HepG2 (cell line): ENCODE measurements around the gene INAFM1. TPM values are rescaled to one million over a fixed set of nuclear protein-coding genes. Genes with fewer than 3 reads are reported as not detected.

ENCODE experiments used
- IRF2 ChIP-seq: IDR thresholded peaks from 2 replicates; pipeline ENCODE4 v1.6.1; 2018; ENCODE audit warnings: missing genetic modification reagents, missing compliant biosample characterization
- SIX1 ChIP-seq: sonication (generic); formaldehyde crosslinking; IDR thresholded peaks from 2 replicates; pipeline ENCODE4 v1.4.0; 2020; ENCODE audit warnings: missing genetic modification reagents, borderline replicate concordance
- SRSF4 ChIP-seq: fragments of 200-400 bp; formaldehyde crosslinking; IDR thresholded peaks from one replicate; pipeline ENCODE4 v1.6.1; 2018; ENCODE audit warnings: mild to moderate bottlenecking, low read depth, low read length, moderate library complexity; ENCODE audit not compliant: poor library complexity, severe bottlenecking
- ZNF24 ChIP-seq: fragments of 450-650 bp; IDR thresholded peaks from 2 replicates; pipeline ENCODE4 v1.6.1; 2017; ENCODE audit warnings: antibody characterized with exemption, mild to moderate bottlenecking
- ZNF430 ChIP-seq: sonication (generic); formaldehyde crosslinking; IDR thresholded peaks from 2 replicates; pipeline ENCODE4 v1.9.0; 2021; ENCODE audit warnings: mild to moderate bottlenecking, missing genetic modification reagents
- ZNF451 ChIP-seq: sonication (generic); formaldehyde crosslinking; IDR thresholded peaks from 2 replicates; pipeline ENCODE4 v1.5.0; 2020; ENCODE audit warnings: mild to moderate bottlenecking, missing genetic modification reagents
- ZNF546 ChIP-seq: sonication (generic); formaldehyde crosslinking; conservative IDR thresholded peaks from 2 replicates; pipeline ENCODE4 v1.8.1; 2023; ENCODE audit warnings: mild to moderate bottlenecking, missing genetic modification reagents
- ZNF782 ChIP-seq: sonication (generic); formaldehyde crosslinking; IDR thresholded peaks from 2 replicates; pipeline ENCODE4 v1.4.0; 2020; ENCODE audit warnings: missing genetic modification reagents, mild to moderate bottlenecking, borderline replicate concordance
- polyA plus RNA-seq, 8 experiments: library from polyadenylated mRNA; depleted of rRNA in 3 of 8; stranded (reverse) in 7 of 8; unstranded in 1 of 8; fragments of >200 nt; fragmentation: Illumina TruSeq in 4 of 8; extraction: Trizol in 4 of 8; gene quantifications; 2 replicates each; pipeline versions ENCODE4 v1.2.1 to v1.2.3, GENCODE V29; 2011 to 2016; ENCODE audit warnings: low read depth in 4 of 8, missing spikeins in 1 of 8, mixed read lengths in 1 of 8; ENCODE audit not compliant: insufficient read depth in 1 of 8
- total RNA-seq, 5 experiments: library from RNA; depleted of rRNA; stranded (reverse); fragments of >200 nt; fragmentation: Illumina TruSeq; extraction: Trizol; gene quantifications; 2 replicates each; pipeline ENCODE4 v1.2.3, GENCODE V29; 2016; ENCODE audit warnings: low read depth in 1 of 5
- TF ChIP-seq, protein P1 (sequence below): sonication (generic); formaldehyde crosslinking; IDR thresholded peaks from one replicate; pipeline ENCODE4 v1.5.1; 2020; ENCODE audit warnings: mild to moderate bottlenecking, missing genetic modification reagents; ENCODE audit errors: not compliant biosample characterization
- TF ChIP-seq, protein P2 (sequence below): sonication (generic); formaldehyde crosslinking; IDR thresholded peaks from 2 replicates; pipeline ENCODE4 v1.5.0; 2020; ENCODE audit warnings: missing genetic modification reagents
- TF ChIP-seq, protein P3 (sequence below), 2 experiments: IDR thresholded peaks; 2 replicates each; pipeline ENCODE4 v1.6.1; 2011 to 2012; ENCODE audit warnings: low read length in 2 of 2, borderline replicate concordance in 1 of 2, low read depth in 1 of 2, mild to moderate bottlenecking in 1 of 2, moderate library complexity in 1 of 2
- TF ChIP-seq, protein P4 (sequence below): IDR thresholded peaks from 2 replicates; pipeline ENCODE4 v1.6.1; 2018; ENCODE audit warnings: missing genetic modification reagents

INAFM1 gene
- total and polyA plus RNA-seq, 2 of the 13 experiments (the other 11 are each of a cell fraction or from before 2014, with no cell fraction given) = 0.88 to 1.9 TPM

DNA sequence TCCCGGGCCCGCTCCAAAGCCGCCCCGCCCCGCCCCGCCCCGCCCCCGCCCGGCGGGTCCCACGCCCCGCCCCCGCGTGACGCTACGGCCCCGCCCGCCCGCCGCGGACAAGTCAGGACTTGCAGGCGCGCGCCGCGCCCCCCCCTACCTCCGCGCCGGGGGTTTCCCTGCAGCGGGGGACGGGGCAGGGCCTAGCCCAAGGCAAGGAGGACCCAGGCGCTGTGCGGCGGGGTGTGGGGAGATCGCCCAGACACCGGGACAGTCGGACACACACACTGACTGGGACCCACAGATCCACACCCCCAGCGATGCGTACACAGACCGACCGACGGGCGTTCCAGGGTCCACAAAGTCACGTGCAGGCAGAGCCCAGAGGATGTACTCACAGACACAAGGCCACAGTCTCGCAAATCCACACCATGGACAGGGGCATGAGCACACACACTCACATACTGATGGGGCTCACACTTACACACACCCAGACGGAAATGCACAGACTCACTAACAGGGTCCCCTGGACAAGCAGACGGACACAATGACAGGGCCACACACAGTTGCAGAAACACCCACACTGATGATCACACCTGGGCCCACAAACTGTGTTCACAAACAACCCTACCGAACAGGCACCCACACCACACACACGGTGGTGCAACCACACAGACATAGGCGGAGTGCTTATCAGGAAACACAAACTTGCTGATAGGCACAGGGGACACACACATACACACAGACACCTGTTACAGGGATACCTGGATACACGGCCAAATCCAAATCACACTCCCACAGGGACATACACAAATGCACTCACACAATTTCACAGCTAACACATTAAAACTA lies 43.2 kb upstream of the INAFM1 start (continued):
- TF ChIP-seq, protein P1, sequence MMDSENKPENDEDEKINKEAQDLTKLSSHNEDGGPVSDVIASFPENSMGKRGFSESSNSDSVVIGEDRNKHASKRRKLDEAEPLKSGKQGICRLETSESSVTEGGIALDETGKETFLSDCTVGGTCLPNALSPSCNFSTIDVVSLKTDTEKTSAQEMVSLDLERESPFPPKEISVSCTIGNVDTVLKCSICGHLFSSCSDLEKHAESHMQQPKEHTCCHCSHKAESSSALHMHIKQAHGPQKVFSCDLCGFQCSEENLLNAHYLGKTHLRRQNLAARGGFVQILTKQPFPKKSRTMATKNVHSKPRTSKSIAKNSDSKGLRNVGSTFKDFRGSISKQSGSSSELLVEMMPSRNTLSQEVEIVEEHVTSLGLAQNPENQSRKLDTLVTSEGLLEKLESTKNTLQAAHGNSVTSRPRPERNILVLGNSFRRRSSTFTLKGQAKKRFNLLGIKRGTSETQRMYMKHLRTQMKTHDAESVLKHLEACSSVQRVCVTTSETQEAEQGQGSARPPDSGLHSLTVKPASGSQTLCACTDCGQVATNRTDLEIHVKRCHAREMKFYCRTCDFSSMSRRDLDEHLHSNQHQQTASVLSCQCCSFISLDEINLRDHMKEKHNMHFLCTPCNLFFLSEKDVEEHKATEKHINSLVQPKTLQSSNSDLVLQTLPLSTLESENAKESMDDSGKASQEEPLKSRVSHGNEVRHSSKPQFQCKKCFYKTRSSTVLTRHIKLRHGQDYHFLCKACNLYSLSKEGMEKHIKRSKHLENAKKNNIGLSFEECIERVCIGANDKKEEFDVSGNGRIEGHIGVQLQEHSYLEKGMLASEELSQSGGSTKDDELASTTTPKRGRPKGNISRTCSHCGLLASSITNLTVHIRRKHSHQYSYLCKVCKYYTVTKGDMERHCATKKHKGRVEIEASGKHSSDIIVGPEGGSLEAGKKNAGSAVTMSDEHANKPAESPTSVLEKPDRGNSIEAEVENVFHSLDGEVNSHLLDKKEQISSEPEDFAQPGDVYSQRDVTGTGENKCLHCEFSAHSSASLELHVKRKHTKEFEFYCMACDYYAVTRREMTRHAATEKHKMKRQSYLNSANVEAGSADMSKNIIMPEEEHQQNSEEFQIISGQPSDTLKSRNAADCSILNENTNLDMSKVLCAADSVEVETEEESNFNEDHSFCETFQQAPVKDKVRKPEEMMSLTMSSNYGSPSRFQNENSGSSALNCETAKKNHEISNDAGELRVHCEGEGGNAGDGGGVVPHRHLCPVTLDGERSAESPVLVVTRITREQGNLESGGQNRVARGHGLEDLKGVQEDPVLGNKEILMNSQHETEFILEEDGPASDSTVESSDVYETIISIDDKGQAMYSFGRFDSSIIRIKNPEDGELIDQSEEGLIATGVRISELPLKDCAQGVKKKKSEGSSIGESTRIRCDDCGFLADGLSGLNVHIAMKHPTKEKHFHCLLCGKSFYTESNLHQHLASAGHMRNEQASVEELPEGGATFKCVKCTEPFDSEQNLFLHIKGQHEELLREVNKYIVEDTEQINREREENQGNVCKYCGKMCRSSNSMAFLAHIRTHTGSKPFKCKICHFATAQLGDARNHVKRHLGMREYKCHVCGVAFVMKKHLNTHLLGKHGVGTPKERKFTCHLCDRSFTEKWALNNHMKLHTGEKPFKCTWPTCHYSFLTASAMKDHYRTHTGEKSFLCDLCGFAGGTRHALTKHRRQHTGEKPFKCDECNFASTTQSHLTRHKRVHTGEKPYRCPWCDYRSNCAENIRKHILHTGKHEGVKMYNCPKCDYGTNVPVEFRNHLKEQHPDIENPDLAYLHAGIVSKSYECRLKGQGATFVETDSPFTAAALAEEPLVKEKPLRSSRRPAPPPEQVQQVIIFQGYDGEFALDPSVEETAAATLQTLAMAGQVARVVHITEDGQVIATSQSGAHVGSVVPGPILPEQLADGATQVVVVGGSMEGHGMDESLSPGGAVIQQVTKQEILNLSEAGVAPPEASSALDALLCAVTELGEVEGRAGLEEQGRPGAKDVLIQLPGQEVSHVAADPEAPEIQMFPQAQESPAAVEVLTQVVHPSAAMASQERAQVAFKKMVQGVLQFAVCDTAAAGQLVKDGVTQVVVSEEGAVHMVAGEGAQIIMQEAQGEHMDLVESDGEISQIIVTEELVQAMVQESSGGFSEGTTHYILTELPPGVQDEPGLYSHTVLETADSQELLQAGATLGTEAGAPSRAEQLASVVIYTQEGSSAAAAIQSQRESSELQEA (CRISPR knock-in tag) = peak; percentile 44
- TF ChIP-seq, protein P2, sequence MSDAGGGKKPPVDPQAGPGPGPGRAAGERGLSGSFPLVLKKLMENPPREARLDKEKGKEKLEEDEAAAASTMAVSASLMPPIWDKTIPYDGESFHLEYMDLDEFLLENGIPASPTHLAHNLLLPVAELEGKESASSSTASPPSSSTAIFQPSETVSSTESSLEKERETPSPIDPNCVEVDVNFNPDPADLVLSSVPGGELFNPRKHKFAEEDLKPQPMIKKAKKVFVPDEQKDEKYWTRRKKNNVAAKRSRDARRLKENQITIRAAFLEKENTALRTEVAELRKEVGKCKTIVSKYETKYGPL (CRISPR knock-in tag) = no peak
- TF ChIP-seq, protein P3, sequence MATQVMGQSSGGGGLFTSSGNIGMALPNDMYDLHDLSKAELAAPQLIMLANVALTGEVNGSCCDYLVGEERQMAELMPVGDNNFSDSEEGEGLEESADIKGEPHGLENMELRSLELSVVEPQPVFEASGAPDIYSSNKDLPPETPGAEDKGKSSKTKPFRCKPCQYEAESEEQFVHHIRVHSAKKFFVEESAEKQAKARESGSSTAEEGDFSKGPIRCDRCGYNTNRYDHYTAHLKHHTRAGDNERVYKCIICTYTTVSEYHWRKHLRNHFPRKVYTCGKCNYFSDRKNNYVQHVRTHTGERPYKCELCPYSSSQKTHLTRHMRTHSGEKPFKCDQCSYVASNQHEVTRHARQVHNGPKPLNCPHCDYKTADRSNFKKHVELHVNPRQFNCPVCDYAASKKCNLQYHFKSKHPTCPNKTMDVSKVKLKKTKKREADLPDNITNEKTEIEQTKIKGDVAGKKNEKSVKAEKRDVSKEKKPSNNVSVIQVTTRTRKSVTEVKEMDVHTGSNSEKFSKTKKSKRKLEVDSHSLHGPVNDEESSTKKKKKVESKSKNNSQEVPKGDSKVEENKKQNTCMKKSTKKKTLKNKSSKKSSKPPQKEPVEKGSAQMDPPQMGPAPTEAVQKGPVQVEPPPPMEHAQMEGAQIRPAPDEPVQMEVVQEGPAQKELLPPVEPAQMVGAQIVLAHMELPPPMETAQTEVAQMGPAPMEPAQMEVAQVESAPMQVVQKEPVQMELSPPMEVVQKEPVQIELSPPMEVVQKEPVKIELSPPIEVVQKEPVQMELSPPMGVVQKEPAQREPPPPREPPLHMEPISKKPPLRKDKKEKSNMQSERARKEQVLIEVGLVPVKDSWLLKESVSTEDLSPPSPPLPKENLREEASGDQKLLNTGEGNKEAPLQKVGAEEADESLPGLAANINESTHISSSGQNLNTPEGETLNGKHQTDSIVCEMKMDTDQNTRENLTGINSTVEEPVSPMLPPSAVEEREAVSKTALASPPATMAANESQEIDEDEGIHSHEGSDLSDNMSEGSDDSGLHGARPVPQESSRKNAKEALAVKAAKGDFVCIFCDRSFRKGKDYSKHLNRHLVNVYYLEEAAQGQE (IDR thresholded peaks at IDR 0.05; ENCODE audit: borderline replicate concordance in 1 of 2, low read depth in 1 of 2, low read length in 2 of 2) = peak; percentile 58 to 88
- TF ChIP-seq ZNF546 (CRISPR knock-in tag) = peak; percentile 65; the same call in 1 of the 2 replicates
- peak; percentile 82; the same call in 1 of the 2 replicates for TF ChIP-seq ZNF451
- peak; percentile 81 for TF ChIP-seq IRF2 (CRISPR knock-in tag)
- no peak for TF ChIP-seq ZNF782 (CRISPR knock-in tag)
- no peak for TF ChIP-seq SRSF4
- TF ChIP-seq SIX1 = no peak
- TF ChIP-seq ZNF24 = no peak
- TF ChIP-seq ZNF430 (CRISPR knock-in tag) = no peak; the same call in 1 of the 2 replicates
- TF ChIP-seq, protein P4, sequence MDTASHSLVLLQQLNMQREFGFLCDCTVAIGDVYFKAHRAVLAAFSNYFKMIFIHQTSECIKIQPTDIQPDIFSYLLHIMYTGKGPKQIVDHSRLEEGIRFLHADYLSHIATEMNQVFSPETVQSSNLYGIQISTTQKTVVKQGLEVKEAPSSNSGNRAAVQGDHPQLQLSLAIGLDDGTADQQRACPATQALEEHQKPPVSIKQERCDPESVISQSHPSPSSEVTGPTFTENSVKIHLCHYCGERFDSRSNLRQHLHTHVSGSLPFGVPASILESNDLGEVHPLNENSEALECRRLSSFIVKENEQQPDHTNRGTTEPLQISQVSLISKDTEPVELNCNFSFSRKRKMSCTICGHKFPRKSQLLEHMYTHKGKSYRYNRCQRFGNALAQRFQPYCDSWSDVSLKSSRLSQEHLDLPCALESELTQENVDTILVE (CRISPR knock-in tag) = peak; percentile 74
